Kidney (tissue), 14 donors: ENCODE measurements around the gene TSPAN1. TPM values are rescaled to one million over a fixed set of nuclear protein-coding genes. Genes with fewer than 3 reads are reported as not detected.

Source experiments
- DNase-seq, 5 donors: peaks; one replicate each; pipeline ENCODE4 v3.0.0-alpha.2; 2013 to 2020
- FAIRE-seq: peaks from 2 replicates; lab custom pipeline; 2012; peaks lifted over from hg19 to GRCh38; lab: Jason Lieb, UNC
- H3K27ac ChIP-seq, 2 donors: one replicate each; pipeline ENCODE4 v1.7.0; 2013; ENCODE audit warnings: low read depth in 2 of 2, low read length in 2 of 2, inconsistent platforms in 1 of 2
- H3K27me3 ChIP-seq: one replicate; pipeline ENCODE4 v1.7.1; 2013; ENCODE audit warnings: low read length, inconsistent platforms; ENCODE audit not compliant: control insufficient read depth, insufficient read depth
- H3K36me3 ChIP-seq, 3 donors: one replicate each; pipeline versions ENCODE4 v1.7.0 to v1.7.1; 2013; ENCODE audit warnings: low read length in 3 of 3, control low read depth in 1 of 3, inconsistent platforms in 1 of 3; ENCODE audit not compliant: insufficient read depth in 3 of 3, control insufficient read depth in 2 of 3
- H3K4me1 ChIP-seq, 3 donors: one replicate each; pipeline versions ENCODE4 v1.7.0 to v1.7.1; 2013; ENCODE audit warnings: low read length in 3 of 3, inconsistent platforms in 1 of 3, low read depth in 1 of 3; ENCODE audit not compliant: control insufficient read depth in 2 of 3, insufficient read depth in 2 of 3
- H3K4me3 ChIP-seq, 3 donors: one replicate each; pipeline versions ENCODE4 v1.7.0 to v1.8.1; 2013; ENCODE audit warnings: low read length in 3 of 3, control low read depth in 1 of 3, inconsistent platforms in 1 of 3
- H3K9ac ChIP-seq, 3 donors: one replicate each; pipeline versions ENCODE4 v1.7.0 to v1.7.1; 2013; ENCODE audit warnings: low read length in 3 of 3, control low read depth in 1 of 3, inconsistent platforms in 1 of 3
- H3K9me3 ChIP-seq, 3 donors: one replicate each; pipeline versions ENCODE4 v1.7.0 to v1.7.1; 2013; ENCODE audit warnings: low read length in 3 of 3, control low read depth in 1 of 3, inconsistent platforms in 1 of 3; ENCODE audit not compliant: control insufficient read depth in 2 of 3, insufficient read depth in 1 of 3
- CTCF ChIP-seq: IDR thresholded peaks from 3 replicates; pipeline ENCODE4 v1.5.1; 2012; ENCODE audit warnings: mild to moderate bottlenecking, moderate library complexity, borderline replicate concordance; ENCODE audit not compliant: insufficient read depth; ENCODE audit errors: extremely low read depth
- intact Hi-C: fragments of 100-400 bp; cut with DNase I; formaldehyde crosslinking; loops from one replicate; pipeline ENCODE4 v1.11.1; 2022
- polyA plus RNA-seq: library from polyadenylated mRNA; stranded (reverse); fragments of 350-450 nt; fragmentation: Illumina TruSeq; extraction: RNeasy Lipid Tissue Mini Kit (QIAGEN cat#74804); gene quantifications from one replicate; pipeline ENCODE4 v1.2.3, GENCODE V29; 2014; ENCODE audit warnings: low read depth, low replicate concordance; ENCODE audit not compliant: insufficient read depth
- total RNA-seq: library from RNA; stranded (reverse); fragmentation: NEBNext Ultra II Directional; extraction: Animal tissue kit (Norgen Biotek cat#: 25700); gene quantifications from one replicate; pipeline ENCODE4 v1.2.1, GENCODE V29; 2021
- donor health status: control.
- donor health status: control.
- donor health status: control.
- donor health status: control.
- donor health status: control.
- donor health status: DM: yes; HTN: yes; CAD: no.
- donor health status: Normal renal cell carcinoma (clear cell type).

Gene TSPAN1
- total and polyA plus RNA-seq, 2 donors from 2014 or later = 518 to 578 TPM

- no peak for FAIRE-seq
- no peak for DNase-seq
- Histone ChIP-seq H3K36me3 (no peaks in the 10 kb centered on the region), H3K9ac (no peak overlapping the region), H3K27me3 (no peaks in the 10 kb centered on the region), H3K4me3 (no peak overlapping the region), H3K4me1 (no peaks in the 10 kb centered on the region), H3K9me3 (no peaks in the 10 kb centered on the region), H3K27ac (no peak overlapping the region)
- intact Hi-C loops = no loop called here
- no peak for TF ChIP-seq CTCF
Measured at GRCh38 chr1:46153732-46154131, 21.2 kb upstream of the TSPAN1 start.

- Histone ChIP-seq H3K27ac (no peak overlapping the region), H3K4me3 (no peak overlapping the region), H3K9me3 (no peaks in the 10 kb centered on the region), H3K9ac (no peak overlapping the region), H3K27me3 (no peaks in the 10 kb centered on the region), H3K36me3 (no peaks in the 10 kb centered on the region), H3K4me1 (no peaks in the 10 kb centered on the region)
- intact Hi-C loops = no loop called here
- no peak for FAIRE-seq
- TF ChIP-seq CTCF = no peak
- DNase-seq = no peak
Measured at GRCh38 chr1:46157916-46158311, 17.0 kb upstream of the TSPAN1 start.

- TF ChIP-seq CTCF = no peak
- Histone ChIP-seq H3K4me1 (no peaks in the 10 kb centered on the region), H3K9ac (no peak overlapping the region), H3K36me3 (no peaks in the 10 kb centered on the region), H3K4me3 (no peak overlapping the region), H3K27ac (no peak overlapping the region), H3K27me3 (no peaks in the 10 kb centered on the region), H3K9me3 (no peaks in the 10 kb centered on the region)
- no peak for DNase-seq
- intact Hi-C loops = no loop called here
- no peak for FAIRE-seq
Measured at GRCh38 chr1:46158312-46159281, 16.3 kb upstream of the TSPAN1 start.
